T47D (cell line): ENCODE results near the gene GLB1L3.

Source experiments
- DNase-seq, 2 experiments: peaks; one replicate each; pipeline versions ENCODE4 v3.0.0 to v3.0.0-alpha.2; 2011 to 2012; ENCODE audit warnings: low read depth in 1 of 2, low spot score in 1 of 2
- JUND ChIP-seq: IDR thresholded peaks from 2 replicates; pipeline ENCODE4 v1.6.1; 2012; ENCODE audit warnings: low read depth
- in situ Hi-C: cut with HindIII; loops from 2 replicates; pipeline ENCODE4 v1.10.0; 2016; ENCODE audit warnings: low sequenced_read_pairs, low pct_unique_long_range_greater_than_20kb

Gene GLB1L3

DNA sequence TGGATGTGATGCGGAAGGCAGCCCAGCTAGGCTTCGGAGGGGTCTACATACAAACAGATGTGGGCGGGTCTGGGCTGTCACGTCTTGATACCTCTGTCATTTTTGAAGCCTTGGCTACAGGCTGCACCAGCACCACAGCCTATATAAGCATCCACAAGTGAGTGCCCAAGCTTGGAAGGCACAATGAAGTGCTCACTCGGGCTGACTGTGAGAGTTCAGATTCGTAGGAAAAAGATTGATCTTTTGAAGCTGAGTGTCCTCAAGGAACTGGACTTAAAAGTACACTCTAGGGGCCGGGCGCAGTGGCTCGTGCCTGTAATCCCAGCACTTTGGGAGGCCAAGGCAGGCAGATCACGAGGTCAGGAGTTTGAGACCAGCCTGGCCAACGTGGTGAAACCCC is 19.1 kb upstream of the GLB1L3 start:
- DNase-seq = no peak
- TF ChIP-seq JUND = no peak
- in situ Hi-C loops = no loop called here

DNA sequence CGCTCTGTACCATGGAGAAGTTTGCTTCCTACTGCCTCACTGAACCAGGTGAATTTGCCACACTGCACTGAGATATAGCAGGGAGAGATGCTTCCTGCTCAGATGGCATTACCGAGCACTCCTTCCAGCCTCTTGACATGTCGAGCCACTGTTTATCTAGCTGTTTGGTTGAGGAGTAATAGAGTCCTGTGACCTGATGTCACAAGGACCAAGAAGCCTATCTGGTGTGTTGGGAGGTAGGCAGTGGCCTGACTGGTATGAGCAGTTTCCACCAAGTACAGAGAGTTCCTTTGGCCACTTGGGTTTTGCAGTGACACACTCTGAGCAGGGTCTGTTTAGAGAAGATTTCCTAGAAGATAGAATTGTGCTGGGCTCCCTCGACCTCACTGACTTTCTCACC is 17.6 kb upstream of the GLB1L3 start:
- TF ChIP-seq JUND = no peak
- peak in 1 of 2 experiments; percentile 41 for DNase-seq
- in situ Hi-C loops = no loop called here

DNA sequence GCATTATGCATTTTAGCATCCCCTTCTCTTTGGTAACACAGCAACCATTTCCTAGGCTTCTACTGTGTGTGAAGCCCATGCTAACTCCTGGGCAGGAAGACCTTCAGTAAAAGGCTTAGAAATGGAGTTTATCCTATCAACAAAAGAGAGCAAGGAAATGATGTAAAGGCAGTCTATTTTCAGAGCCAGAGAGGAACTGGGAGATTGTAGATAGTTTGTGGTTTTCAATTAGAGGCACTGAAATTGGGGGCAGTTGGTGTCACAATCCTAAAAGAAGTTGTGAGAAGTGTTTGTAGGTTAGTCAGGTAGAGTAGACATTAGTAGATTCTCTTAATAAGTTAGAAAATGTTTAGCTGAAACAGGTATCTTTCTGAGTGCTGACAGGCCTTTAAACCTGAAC is 15.7 kb upstream of the GLB1L3 start:
- in situ Hi-C loops = no loop called here
- TF ChIP-seq JUND = no peak
- no peak for DNase-seq

DNA sequence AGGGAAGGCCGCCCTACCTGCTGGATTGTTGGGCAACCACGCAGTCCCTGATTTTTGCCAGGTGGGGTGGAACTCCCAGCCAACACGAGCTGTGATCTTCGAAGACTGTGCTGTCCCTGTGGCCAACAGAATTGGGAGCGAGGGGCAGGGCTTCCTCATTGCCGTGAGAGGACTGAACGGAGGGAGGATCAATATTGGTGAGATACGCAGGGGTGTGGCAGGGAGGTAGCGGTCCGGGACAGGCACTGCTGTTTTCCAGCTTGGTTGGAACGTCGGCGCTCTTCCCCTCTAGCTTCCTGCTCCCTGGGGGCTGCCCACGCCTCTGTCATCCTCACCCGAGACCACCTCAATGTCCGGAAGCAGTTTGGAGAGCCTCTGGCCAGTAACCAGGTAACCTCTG is 15.2 kb upstream of the GLB1L3 start:
- in situ Hi-C loops = no loop called here
- no peak for DNase-seq
- TF ChIP-seq JUND = no peak

DNA sequence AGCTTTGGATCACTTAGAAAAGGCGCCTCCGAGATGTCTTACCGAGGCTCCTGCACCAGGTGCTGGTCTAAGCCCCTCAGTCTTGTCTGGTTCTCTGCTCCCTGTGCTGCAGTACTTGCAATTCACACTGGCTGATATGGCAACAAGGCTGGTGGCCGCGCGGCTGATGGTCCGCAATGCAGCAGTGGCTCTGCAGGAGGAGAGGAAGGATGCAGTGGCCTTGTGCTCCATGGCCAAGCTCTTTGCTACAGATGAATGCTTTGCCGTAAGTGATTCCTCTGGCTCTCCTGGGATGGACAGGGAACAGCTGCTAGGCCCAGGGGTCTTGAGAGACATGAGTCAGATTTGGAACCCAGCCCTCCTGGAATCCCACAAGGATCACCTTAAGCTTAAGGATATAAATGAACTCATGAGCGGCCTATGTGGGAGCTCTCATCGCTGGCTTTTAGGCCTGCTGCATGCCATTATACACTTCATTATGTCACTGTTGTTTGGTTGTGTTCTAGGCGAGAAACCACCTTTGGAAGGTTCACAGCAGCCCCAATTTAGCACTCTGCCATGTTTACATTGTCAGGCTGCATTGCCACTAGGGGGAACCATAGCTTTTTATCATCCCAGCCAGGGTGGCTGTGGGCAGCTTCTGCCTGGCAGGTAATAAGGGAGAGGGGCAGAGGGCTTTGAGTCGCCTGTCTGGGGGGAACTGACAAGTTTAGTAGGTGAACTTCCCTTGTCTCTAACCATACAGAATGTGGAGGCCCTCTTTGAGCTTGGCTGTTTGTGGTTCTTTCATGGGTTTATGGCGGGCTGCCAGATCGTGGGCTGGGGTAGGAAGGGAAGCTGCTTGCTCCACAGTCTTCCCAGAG is 14.3 kb upstream of the GLB1L3 start:
- in situ Hi-C loops = no loop called here

DNA sequence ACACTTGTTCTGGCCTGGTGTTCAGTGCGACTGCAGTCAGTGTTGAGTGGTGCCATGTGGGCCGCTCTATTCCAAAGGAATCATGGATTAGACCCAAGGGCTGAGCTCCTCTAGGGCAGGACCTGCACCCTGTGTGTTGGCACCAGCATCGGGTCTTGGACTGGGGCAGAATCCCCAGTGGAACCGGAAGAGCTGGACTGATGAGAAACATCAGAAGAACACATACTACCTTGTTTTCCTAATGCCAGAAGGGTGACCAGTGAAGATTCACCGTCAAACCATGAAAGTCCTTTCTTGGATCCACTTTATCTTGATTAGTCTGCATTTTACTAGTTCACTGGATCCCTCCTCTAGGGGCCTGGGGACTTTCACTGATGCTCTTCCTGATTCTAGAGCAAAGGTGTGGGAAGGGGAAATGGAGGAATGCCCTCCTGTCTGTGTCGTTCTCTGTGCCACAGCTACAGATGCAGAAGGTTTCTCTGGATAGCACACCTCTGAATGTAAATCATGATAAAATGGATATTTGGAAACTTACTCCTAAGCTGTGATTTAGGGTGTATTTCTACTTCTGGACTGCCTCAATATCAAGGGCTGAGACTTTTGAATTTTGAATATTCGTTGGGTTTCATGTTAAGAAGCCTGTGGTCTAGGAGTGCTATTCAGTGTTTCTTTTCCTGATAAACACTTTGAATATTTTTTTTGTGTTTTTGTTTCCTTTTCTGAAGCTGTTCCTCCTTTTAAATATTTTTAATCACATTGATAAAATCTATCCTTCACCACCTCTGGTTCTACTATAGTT is 11.0 kb upstream of the GLB1L3 start:
- TF ChIP-seq JUND = no peak
- in situ Hi-C loops = no loop called here
- DNase-seq = peak in 1 of 2 experiments; percentile 54

More for the DNA sequence above, 14.3 kb upstream of the GLB1L3 start:
- DNase-seq = peak; percentile 81 to 85
- no peak for TF ChIP-seq JUND

DNA sequence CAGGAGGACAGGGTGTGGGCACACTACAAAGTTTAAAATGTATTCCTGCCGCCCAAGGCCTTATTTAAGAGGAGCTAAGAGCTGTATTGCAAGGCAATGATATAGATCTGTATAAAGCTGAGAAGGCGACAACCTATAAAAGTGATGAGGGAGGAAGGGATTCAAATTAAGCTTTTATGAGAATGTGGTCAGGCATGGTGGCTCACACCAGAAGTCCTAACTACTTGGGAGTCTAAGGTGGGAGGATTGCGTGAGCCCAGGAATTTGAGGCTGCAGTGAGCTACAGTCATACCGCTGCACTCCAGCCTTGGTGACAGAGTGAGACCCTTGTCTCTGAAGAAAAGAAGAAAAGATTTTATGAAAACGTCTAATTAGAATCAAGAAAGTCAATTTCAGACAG is 9.7 kb upstream of the GLB1L3 start:
- TF ChIP-seq JUND = no peak
- in situ Hi-C loops = no loop called here
- peak in 1 of 2 experiments; percentile 31 for DNase-seq

DNA sequence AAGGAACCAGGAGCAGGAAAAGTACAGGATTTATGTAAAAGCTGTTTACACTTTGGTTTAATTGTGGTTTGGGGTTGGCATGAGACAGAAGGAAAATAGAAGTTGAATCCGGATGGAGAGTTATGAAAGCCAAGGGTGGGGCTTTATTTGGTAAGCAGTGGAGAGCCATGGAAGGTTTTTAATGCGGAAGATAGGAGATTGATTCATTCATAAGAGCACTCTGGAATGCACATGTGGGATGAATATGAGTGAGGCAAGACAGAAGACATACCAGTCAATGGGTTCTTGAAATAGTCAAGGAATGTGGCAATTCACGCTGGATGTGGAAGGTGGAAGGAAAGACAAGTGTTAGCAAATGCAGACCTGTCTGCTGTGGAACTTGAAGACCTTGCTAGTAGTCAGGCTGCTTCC is 9.3 kb upstream of the GLB1L3 start:
- DNase-seq = peak in 1 of 2 experiments; percentile 77
- in situ Hi-C loops = no loop called here
- no peak for TF ChIP-seq JUND

DNA sequence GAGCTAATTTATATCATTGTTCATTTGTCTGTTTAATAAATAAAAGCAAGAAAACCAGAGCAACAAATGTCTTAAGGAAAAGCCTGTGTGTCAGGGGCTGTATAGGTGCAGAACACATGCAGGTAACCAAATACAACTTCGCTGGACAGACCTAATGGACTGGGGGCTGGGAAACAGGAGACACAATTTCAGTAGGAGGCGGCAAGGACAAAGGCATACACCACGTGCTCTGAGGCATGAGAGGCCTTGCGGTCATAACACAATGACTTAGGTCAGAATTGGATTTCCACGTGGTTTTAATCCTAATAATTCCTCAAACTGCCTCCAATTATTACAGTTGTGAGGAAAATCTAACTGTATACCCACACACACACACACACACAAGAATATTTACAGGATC is 8.7 kb upstream of the GLB1L3 start:
- TF ChIP-seq JUND = no peak
- in situ Hi-C loops = no loop called here
- DNase-seq = no peak

DNA sequence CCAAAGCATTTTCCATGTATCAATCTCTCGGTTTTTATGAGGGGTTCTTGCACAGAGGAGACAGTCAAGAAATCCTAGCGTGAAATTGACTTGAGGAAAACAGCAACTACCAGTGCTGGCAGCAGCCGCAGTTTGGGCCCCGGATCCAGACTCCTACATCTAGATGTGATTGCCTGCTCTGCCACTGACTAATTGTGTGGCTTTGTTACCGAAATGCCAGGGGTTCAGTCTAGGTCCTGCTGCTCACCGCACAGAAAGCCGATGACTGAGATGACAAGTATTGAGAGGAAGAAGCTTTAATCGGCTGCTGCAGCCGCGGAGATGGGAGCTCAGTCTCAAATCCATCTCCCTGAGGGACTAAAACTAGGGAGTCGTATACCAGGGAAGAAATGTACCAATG is 8.2 kb upstream of the GLB1L3 start:
- DNase-seq = no peak
- no peak for TF ChIP-seq JUND
- in situ Hi-C loops = no loop called here

DNA sequence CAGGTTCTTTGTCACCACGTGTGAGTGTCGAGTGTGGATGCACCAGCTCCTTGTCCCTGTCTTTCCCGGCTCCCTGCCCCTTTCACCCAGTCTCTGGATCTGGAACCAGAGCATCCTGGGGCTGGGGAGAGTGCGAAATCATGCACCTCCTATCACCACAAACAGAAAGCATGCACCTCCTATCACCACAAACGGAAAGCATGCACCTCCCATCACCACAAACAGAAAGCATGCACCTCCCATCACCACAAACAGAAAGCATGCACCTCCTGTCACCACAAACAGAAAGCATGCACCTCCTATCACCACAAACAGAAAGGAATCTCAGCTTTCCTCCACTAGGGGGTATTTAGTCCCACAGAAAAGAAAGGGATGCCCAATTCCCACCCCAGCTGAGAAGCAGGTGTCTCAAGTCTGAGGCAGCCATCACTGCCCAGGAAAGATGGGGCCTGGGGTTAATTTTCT is 5.9 kb upstream of the GLB1L3 start:
- DNase-seq = peak; percentile 66 to 76
- TF ChIP-seq JUND = no peak
- in situ Hi-C loops = no loop called here

DNA sequence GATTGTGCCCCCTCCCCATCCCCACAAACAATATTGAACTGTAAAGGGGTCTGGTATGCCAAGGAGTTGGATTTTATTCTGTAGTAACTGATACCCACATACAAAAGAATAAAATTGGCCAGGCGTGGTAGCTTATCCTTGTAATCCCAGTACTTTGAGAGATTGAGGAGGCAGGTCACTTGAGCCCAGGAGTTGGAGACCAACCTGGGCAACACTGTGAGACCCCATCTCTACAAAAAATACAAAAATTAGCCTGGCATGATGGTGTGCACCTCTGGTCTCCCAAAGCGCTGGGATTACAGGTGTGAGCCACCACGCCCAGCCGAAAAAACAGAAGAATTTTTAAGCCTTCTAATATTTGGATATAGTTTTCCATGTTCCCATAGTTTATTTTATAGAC is 4.2 kb upstream of the GLB1L3 start:
- in situ Hi-C loops = no loop called here
- no peak for DNase-seq
- TF ChIP-seq JUND = no peak
